Peyer's patch (tissue), 4 donors: ENCODE measurements around the gene STUB1.

Experiments used
- CTCF ChIP-seq, 6 experiments: fragments of 450-650 bp in 4 of 6; fragments of 200-600 bp in 2 of 6; sonication (generic) in 1 of 6; IDR thresholded peaks; one replicate each; pipeline ENCODE4 v1.5.1; 2017 to 2019; ENCODE audit warnings: antibody characterized with exemption in 6 of 6, mild to moderate bottlenecking in 3 of 6, moderate library complexity in 1 of 6
- POLR2A ChIP-seq, 2 donors: fragments of 450-650 bp; IDR thresholded peaks; one replicate each; pipeline ENCODE4 v1.5.1; 2017; ENCODE audit warnings: antibody characterized with exemption in 2 of 2, mild to moderate bottlenecking in 2 of 2, moderate library complexity in 2 of 2

- TF ChIP-seq POLR2A (IDR thresholded peaks at IDR 0.05) (no peak), CTCF (IDR thresholded peaks at IDR 0.05) (no peak)
Observed at GRCh38 chr16:694863-695354, 14.7 kb downstream of the STUB1 start.
